Measurements from ENCODE around the gene KRTAP12-1.
A peak's percentile ranks its signal among the peaks of the same experiment; 100 is the strongest.

GRCh38 chr21:44692798-44693512, 11.0 kb upstream of the KRTAP12-1 start:
- no peak for TF ChIP-seq REST (IDR thresholded peaks at IDR 0.05; ENCODE audit: low read depth)
- TF ChIP-seq NFIC (IDR thresholded peaks at IDR 0.05): no peak
- no peak for TF ChIP-seq EP300 (IDR thresholded peaks at IDR 0.05; ENCODE audit: borderline replicate concordance)
- TF ChIP-seq TAF1 (IDR thresholded peaks at IDR 0.05; ENCODE audit: low read depth): no peak
- 0 out of 2 replicates have a peak, but pooled peaks have one; percentile 19 for TF ChIP-seq CEBPB (IDR thresholded peaks at IDR 0.05)
- TF ChIP-seq FOXM1 (IDR thresholded peaks at IDR 0.05; ENCODE audit: borderline replicate concordance, low read depth): no peak
- TF ChIP-seq MAX (IDR thresholded peaks at IDR 0.05): no peak
- TF ChIP-seq RAD21 (IDR thresholded peaks at IDR 0.05; ENCODE audit: low read depth): no peak
- no peak for TF ChIP-seq YY1 (IDR thresholded peaks at IDR 0.05; ENCODE audit: low read depth)
- TF ChIP-seq TCF12 (IDR thresholded peaks at IDR 0.05; ENCODE audit: low read depth): no peak
- no peak for TF ChIP-seq EGR1 (IDR thresholded peaks at IDR 0.05)
- no peak for TF ChIP-seq USF1 (IDR thresholded peaks at IDR 0.05)
- no peak for TF ChIP-seq CREB1 (IDR thresholded peaks at IDR 0.05; ENCODE audit: low read depth)

Data from Ishikawa (cell line).